Adrenal gland (tissue), 12 donors: Measurements from ENCODE around the gene NFYC. TPM values are rescaled to one million over a fixed set of nuclear protein-coding genes. Genes with fewer than 3 reads are reported as not detected.

ENCODE experiments used
- DNase-seq, 7 donors: peaks; one replicate each; pipeline ENCODE4 v3.0.0-alpha.2; 2019 to 2020
- H3K27ac ChIP-seq, 5 donors: fragments of 200-600 bp; sonication (generic) in 4 of 5; 1 replicate in 3 of 5; 2 replicates in 2 of 5; pipeline versions ENCODE4 v1.5.1 to v1.8.0; 2016 to 2020; ENCODE audit warnings: mild to moderate bottlenecking in 1 of 5
- H3K27me3 ChIP-seq: fragments of 200-600 bp; 2 replicates; pipeline ENCODE4 v1.8.0; 2021
- H3K36me3 ChIP-seq, 2 donors: fragments of 200-600 bp; replicated peaks in 1 of 2; 1 replicate in 1 of 2; 2 replicates in 1 of 2; pipeline versions ENCODE4 v1.5.1 to v1.8.0; 2018 to 2022
- H3K4me1 ChIP-seq, 2 donors: fragments of 200-600 bp; replicated peaks in 1 of 2; 1 replicate in 1 of 2; 2 replicates in 1 of 2; pipeline versions ENCODE4 v1.5.1 to v1.8.0; 2018 to 2021
- H3K4me3 ChIP-seq, 4 donors: fragments of 200-600 bp; sonication (generic) in 3 of 4; one replicate each; pipeline ENCODE4 v1.5.1; 2016 to 2018
- H3K9me3 ChIP-seq, 3 donors: fragments of 200-600 bp; sonication (generic) in 1 of 3; replicated peaks in 1 of 3; 1 replicate in 2 of 3; 2 replicates in 1 of 3; pipeline versions ENCODE4 v1.5.1 to v1.8.0; 2016 to 2021
- POLR2A ChIP-seq, 2 donors: fragments of 450-650 bp; IDR thresholded peaks; one replicate each; pipeline ENCODE4 v1.6.1; 2017; ENCODE audit warnings: antibody characterized with exemption in 2 of 2, mild to moderate bottlenecking in 2 of 2, moderate library complexity in 1 of 2
- WGBS, 4 donors: extraction: QIAGEN DNeasy Blood & Tissue Kit in 2 of 4; methylation state at CpG; one replicate each; pipeline versions ENCODE4 v1.1.5 to v1.1.7; 2013 to 2017; 5-methylcytosine and 5-hydroxymethylcytosine counted together
- intact Hi-C, 2 donors: fragments of 100-400 bp; cut with DNase I; formaldehyde crosslinking; loops; one replicate each; pipeline versions ENCODE4 v1.14.1 to v1.15.0; 2022 to 2023
- polyA plus RNA-seq, 3 donors: library from polyadenylated mRNA; stranded (reverse); fragments of 200-250 nt in 2 of 3; fragments of 350-450 nt in 1 of 3; fragmentation: Illumina TruSeq in 1 of 3; extraction: RNeasy Lipid Tissue Mini Kit (QIAGEN cat#74804) in 1 of 3; gene quantifications; one replicate each; pipeline ENCODE4 v1.2.3, GENCODE V29; 2013 to 2014
- total RNA-seq, 9 donors: library from RNA; depleted of rRNA in 4 of 9; stranded (reverse); fragments of >200 nt in 4 of 9; fragments of 120-200 nt in 1 of 9; fragmentation: NEBNext Ultra II Directional in 1 of 9; extraction: Animal tissue kit (Norgen Biotek cat#: 25700) in 1 of 9; gene quantifications; one replicate each; pipeline versions ENCODE4 v1.1.0 to v1.2.4, GENCODE V29; 2013 to 2023
- TF ChIP-seq, protein P1 (sequence below), 6 experiments: fragments of 450-650 bp in 4 of 6; fragments of 200-600 bp in 2 of 6; sonication (generic) in 1 of 6; IDR thresholded peaks; 1 replicate in 5 of 6; 2 replicates in 1 of 6; pipeline versions ENCODE4 v1.5.1 to v1.8.0; 2016 to 2021; ENCODE audit warnings: antibody characterized with exemption in 6 of 6, mild to moderate bottlenecking in 2 of 6, moderate library complexity in 1 of 6
- donor health status: healthy with polysubstance abuse.
- donor health status: Bipolar disorder and iron deficiency.
- donor health status: DM: yes; HTN: yes; CAD: no.
- donor health status: DM: no; HTN: no; CAD: no.
- donor health status: DM: no; HTN: no; CAD: no.
- donor health status: DM: yes; HTN: yes; CAD: no.

Gene NFYC
- total and polyA plus RNA-seq, 12 donors: 35.9 to 73.8 (median 51.2) TPM

DNA sequence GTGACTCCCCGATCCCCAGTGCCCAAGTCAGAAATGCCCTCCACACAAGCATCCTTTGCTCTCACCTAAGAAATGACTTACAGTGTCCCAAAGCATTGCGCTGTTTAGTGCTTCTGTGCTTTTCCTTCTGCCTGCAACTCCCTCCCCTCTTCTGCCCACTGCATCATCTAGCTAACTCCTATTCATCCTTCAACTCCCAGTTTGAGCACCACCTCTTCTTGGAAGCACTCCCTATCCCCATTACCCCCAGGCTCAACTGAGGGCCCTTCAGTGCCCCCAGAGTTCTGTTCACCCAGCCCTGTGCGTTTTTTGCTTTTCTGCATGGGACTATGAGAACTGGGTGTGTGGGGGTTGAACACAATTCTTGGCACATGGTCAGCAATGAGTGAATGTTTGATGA lies 102.1 kb downstream of the NFYC start:
- WGBS, 4 donors: 89 to 96% (median 92%) methylated on average over 3 of the region's 3 CpGs
- intact Hi-C loops: no loop called here
- H3K27me3 ChIP-seq: no peaks in the 10 kb centered on the region
- no peaks in the 10 kb centered on the region for H3K36me3 ChIP-seq
- H3K4me1 ChIP-seq: peaks cover 0 to 10% of the 10 kb centered on the region in 2 donors
- no peak for TF ChIP-seq POLR2A (IDR thresholded peaks at IDR 0.05)
- TF ChIP-seq, protein P1, sequence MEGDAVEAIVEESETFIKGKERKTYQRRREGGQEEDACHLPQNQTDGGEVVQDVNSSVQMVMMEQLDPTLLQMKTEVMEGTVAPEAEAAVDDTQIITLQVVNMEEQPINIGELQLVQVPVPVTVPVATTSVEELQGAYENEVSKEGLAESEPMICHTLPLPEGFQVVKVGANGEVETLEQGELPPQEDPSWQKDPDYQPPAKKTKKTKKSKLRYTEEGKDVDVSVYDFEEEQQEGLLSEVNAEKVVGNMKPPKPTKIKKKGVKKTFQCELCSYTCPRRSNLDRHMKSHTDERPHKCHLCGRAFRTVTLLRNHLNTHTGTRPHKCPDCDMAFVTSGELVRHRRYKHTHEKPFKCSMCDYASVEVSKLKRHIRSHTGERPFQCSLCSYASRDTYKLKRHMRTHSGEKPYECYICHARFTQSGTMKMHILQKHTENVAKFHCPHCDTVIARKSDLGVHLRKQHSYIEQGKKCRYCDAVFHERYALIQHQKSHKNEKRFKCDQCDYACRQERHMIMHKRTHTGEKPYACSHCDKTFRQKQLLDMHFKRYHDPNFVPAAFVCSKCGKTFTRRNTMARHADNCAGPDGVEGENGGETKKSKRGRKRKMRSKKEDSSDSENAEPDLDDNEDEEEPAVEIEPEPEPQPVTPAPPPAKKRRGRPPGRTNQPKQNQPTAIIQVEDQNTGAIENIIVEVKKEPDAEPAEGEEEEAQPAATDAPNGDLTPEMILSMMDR (IDR thresholded peaks at IDR 0.05): no peak
- H3K9me3 ChIP-seq: no peaks in the 10 kb centered on the region
- no peak overlapping the region for H3K4me3 ChIP-seq
- DNase-seq: no peak
- no peak overlapping the region for H3K27ac ChIP-seq

DNA sequence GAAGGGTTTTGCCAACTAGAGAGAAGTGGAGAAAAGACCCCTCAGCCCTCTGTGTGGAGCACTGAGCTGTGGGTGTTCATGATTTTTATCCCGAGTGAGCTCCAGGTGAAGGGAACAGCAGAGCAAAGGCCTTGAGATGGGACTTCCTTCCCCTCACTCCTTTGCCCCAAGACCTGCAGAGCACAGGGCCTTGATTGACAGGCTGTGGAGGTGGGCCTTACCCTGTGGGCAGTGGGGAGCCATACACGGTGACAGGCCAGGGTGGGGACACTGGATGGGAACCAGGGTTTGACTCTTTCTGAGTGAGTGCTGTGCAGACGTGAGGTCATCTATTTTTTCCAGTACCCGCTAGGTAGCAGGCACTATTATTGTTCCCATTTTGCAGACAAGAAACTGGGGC lies 102.5 kb downstream of the NFYC start:
- Histone ChIP-seq H3K27ac (no peak overlapping the region), H3K4me3 (no peak overlapping the region), H3K27me3 (no peaks in the 10 kb centered on the region), H3K9me3 (no peaks in the 10 kb centered on the region), H3K4me1 (peaks cover 0 to 10% of the 10 kb centered on the region in 2 donors), H3K36me3 (no peaks in the 10 kb centered on the region)
- TF ChIP-seq, protein P1 (IDR thresholded peaks at IDR 0.05): no peak
- no peak for TF ChIP-seq POLR2A (IDR thresholded peaks at IDR 0.05)
- WGBS, 4 donors: 91 to 100% (median 93%) methylated on average over 3 to 4 of the region's 4 CpGs
- intact Hi-C loops: no loop called here
- DNase-seq: no peak

DNA sequence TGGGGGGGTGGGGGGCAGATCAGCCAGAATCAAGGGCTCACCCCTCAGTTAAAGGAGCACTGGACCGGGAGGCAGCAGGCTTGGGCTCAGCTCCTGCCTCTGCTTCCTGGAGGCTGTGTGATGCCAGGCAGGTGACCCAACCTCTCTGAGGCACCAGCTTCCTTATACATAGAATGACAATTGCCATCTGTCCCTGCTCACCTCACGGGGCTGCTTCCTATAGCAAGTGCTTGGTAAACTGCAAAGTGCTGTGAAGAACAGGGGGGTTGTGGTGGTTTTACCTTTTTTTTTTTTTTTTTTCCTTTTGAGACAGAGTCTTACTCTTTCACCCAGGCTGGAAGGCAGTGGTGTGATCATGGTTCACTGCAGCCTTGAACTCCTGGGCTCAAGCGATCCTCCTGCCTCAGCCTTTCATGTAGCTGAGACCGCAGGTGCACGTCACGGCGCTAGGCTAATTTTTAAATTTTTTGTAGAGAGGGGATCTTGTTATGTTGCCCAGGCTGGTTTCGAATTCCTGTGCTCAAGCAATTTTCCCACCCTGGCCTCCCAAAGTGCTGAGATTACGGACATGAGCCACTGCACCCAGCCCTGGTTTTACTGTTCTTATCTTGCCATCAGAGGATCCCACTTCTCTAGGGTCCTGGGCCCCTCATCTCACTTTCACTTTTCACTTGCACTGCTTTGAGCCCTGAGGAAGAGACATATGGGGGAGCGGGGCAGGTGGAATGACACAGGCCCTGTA lies 103.6 kb downstream of the NFYC start:
- peaks cover 0 to 19% of the 10 kb centered on the region in 2 donors for H3K4me1 ChIP-seq

DNA sequence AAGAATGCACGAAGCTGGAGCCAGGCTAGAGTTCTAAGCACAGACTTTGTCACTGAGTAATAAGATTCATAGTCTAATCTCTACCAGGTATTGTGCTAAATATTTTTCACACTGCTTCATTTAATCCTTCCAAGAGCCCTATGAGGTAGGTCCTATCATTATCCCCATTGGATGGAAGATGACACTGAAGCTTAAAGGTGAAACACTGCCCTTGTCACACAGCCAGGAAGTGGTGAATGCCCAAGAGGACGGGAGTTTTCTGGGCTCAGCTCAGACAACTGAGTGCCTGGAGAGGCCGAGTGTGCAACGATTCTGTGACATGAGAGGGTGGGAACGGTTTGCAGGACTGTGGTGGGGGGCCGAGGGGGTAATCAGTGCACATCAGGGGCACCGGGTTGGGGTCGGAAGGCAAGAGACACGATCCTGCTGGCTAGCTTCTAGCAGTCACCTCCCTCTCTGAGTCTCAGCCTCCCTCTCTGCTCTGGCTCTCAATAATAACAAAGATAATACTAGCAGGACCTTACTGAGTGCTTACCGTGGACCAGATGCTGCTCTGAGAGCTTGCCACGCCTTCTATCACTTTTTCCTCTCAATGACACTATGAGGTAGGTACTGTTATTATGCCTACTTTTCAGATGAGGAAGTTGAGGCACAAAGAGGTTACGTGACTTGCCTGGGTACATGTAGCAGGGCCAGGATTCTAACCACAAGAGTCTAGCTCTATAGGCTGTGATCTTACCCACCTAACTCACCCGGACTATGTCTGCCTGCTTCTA lies 104.5 kb downstream of the NFYC start:
- TF ChIP-seq, protein P1 (IDR thresholded peaks at IDR 0.05): no peak
- TF ChIP-seq POLR2A (IDR thresholded peaks at IDR 0.05): no peak
- Histone ChIP-seq H3K27ac (no peak overlapping the region), H3K27me3 (no peaks in the 10 kb centered on the region), H3K4me3 (no peak overlapping the region), H3K4me1 (peaks cover 0 to 19% of the 10 kb centered on the region in 2 donors), H3K9me3 (no peaks in the 10 kb centered on the region), H3K36me3 (no peaks in the 10 kb centered on the region)
- 63 to 73% (median 68%) methylated on average over 13 of the region's 13 CpGs for WGBS, 4 donors
- no peak for DNase-seq
- intact Hi-C loops: no loop called here

More for the DNA sequence above, 103.6 kb downstream of the NFYC start:
- Histone ChIP-seq H3K36me3 (no peaks in the 10 kb centered on the region), H3K27ac (no peak overlapping the region), H3K27me3 (no peaks in the 10 kb centered on the region), H3K9me3 (no peaks in the 10 kb centered on the region), H3K4me3 (no peak overlapping the region)
- intact Hi-C loops: no loop called here
- 78 to 91% (median 83%) methylated on average over 9 to 10 of the region's 10 CpGs for WGBS, 4 donors
- no peak for DNase-seq
- TF ChIP-seq POLR2A (IDR thresholded peaks at IDR 0.05): no peak
- TF ChIP-seq, protein P1 (IDR thresholded peaks at IDR 0.05): no peak
